ENCODE data around the gene KLF9. TPM values are rescaled to one million over a fixed set of nuclear protein-coding genes. Genes with fewer than 3 reads are reported as not detected.

KLF9 gene
- total RNA-seq, 1 experiment from 2014 or later: 0.26 TPM

DNA sequence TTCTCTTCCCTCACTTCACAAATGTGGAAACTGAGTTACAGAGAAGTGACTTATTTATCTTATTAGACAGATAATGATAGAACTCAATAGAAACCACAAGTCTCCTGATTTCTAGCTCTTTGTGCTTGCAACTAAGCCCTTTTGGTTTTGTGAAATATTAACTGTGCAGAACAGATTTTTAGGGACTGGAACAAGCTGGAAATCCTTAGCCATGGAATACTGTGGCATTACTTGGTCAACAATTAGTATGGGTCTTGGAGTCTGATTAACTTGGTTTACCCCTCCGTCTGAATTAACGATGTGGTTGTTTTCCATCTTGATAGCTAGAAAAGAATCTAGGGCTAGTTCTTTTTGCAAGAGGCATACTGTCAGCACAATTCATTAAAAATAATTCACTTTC lies 584 bp upstream of the KLF9 start:
- WGBS (ENCODE audit: extremely low coverage, insufficient read length, low lambda C conversion rate): no CpG with 5 or more reads among the region's 2 CpGs
- no peak overlapping the region for H4K8ac ChIP-seq (replicated peaks; ENCODE audit: insufficient read length, low read depth, low read length)
- no peaks in the 10 kb centered on the region for H3K79me2 ChIP-seq (ENCODE audit: insufficient read depth, low read length)
- no peaks in the 10 kb centered on the region; the same call in 1 of the 2 replicates for H3K4me1 ChIP-seq (ENCODE audit: insufficient read depth, low read length)
- H4K91ac ChIP-seq (ENCODE audit: insufficient read length, low read depth, low read length): no peak overlapping the region
- no peak overlapping the region for H3K27ac ChIP-seq (ENCODE audit: insufficient read length, low read depth, low read length)
- Mint-ChIP-seq H3K4me3 (no peak overlapping the region), H3K9me3 (peaks cover 0 to 4% of the 10 kb centered on the region in 2 experiments; a peak in 1 of 5 replicates), H3K4me1 (peaks cover 24 to 33% of the 10 kb centered on the region in 2 experiments), H3K36me3 (ENCODE audit: insufficient read depth in 1 of 3, low read depth in 3 of 3) (peaks cover 0 to 1% (median 0%) of the 10 kb centered on the region in 3 experiments; a peak in 2 of 7 replicates), H3K27me3 (ENCODE audit: low read depth) (peaks cover 70% of the 10 kb centered on the region), H3K27ac (no peak overlapping the region)
- H3K9ac ChIP-seq (ENCODE audit: extremely low read depth, insufficient read length, low read length): no peak overlapping the region
- no peaks in the 10 kb centered on the region for H3K9me3 ChIP-seq (ENCODE audit: control insufficient read depth, low read depth, low read length)
- no peaks in the 10 kb centered on the region for H3K79me1 ChIP-seq (ENCODE audit: insufficient read depth, low read depth, low read length, poor library complexity, severe bottlenecking)
- no peak overlapping the region for H3K23ac ChIP-seq (ENCODE audit: insufficient read length, low read depth, low read length)
- H3K23me2 ChIP-seq (ENCODE audit: insufficient read length, low read depth, low read length, poor library complexity, severe bottlenecking): peaks cover 22% of the 10 kb centered on the region
- no peak overlapping the region for H2BK120ac ChIP-seq (ENCODE audit: low read depth, low read length, poor library complexity, severe bottlenecking)
- peaks cover 7% of the 10 kb centered on the region; the same call in 1 of the 2 replicates for H3K27me3 ChIP-seq (ENCODE audit: insufficient read depth, low read length)
- H3K18ac ChIP-seq (ENCODE audit: insufficient read length, low read depth, low read length): no peak overlapping the region
- no peak overlapping the region for H2BK15ac ChIP-seq (ENCODE audit: low read depth, low read length)
- no peak overlapping the region for H3T11ph ChIP-seq (ENCODE audit: low read length)
- H4K20me1 ChIP-seq (ENCODE audit: control insufficient read depth, insufficient read depth, insufficient read length): no peaks in the 10 kb centered on the region
- H3K14ac ChIP-seq (ENCODE audit: insufficient read depth, low read length): no peak overlapping the region
- no peak overlapping the region for H3K4ac ChIP-seq (ENCODE audit: low read depth, low read length)
- H2BK5ac ChIP-seq (ENCODE audit: insufficient read length, low read length): no peak overlapping the region
- H2AFZ ChIP-seq (ENCODE audit: low read length): no peak overlapping the region
- no peak overlapping the region for H4K5ac ChIP-seq (ENCODE audit: insufficient read length, low read depth, low read length)
- no peak overlapping the region for H2AK5ac ChIP-seq (ENCODE audit: insufficient read length, low read length)
- no peak for DNase-seq
- H3K4me2 ChIP-seq (ENCODE audit: insufficient read depth, insufficient read length, low read length): no peak overlapping the region
- no peak overlapping the region for H2BK12ac ChIP-seq (ENCODE audit: insufficient read length, low read depth, low read length)
- H3K56ac ChIP-seq (ENCODE audit: insufficient read length, low read depth, low read length): no peak overlapping the region
- TF ChIP-seq, protein P1, sequence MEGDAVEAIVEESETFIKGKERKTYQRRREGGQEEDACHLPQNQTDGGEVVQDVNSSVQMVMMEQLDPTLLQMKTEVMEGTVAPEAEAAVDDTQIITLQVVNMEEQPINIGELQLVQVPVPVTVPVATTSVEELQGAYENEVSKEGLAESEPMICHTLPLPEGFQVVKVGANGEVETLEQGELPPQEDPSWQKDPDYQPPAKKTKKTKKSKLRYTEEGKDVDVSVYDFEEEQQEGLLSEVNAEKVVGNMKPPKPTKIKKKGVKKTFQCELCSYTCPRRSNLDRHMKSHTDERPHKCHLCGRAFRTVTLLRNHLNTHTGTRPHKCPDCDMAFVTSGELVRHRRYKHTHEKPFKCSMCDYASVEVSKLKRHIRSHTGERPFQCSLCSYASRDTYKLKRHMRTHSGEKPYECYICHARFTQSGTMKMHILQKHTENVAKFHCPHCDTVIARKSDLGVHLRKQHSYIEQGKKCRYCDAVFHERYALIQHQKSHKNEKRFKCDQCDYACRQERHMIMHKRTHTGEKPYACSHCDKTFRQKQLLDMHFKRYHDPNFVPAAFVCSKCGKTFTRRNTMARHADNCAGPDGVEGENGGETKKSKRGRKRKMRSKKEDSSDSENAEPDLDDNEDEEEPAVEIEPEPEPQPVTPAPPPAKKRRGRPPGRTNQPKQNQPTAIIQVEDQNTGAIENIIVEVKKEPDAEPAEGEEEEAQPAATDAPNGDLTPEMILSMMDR (conservative IDR thresholded peaks at IDR 0.05): no peak
- no peak overlapping the region for H2BK20ac ChIP-seq (ENCODE audit: low read depth, low read length, poor library complexity, severe bottlenecking)

Data from H9 (cell line).